NB4 (cell line): ENCODE results near the gene SYNE1.

ENCODE experiments used
- CTCF ChIP-seq: IDR thresholded peaks from one replicate; pipeline ENCODE4 v1.5.1; 2012; ENCODE audit warnings: low read depth, low read length
- POLR2A ChIP-seq: IDR thresholded peaks from 2 replicates; pipeline ENCODE4 v1.6.1; 2011; ENCODE audit warnings: mild to moderate bottlenecking; ENCODE audit not compliant: insufficient read length; ENCODE audit errors: extremely low read depth
- TF ChIP-seq, protein P1 (sequence below): IDR thresholded peaks from 2 replicates; pipeline ENCODE4 v1.6.1; 2011; ENCODE audit warnings: low read depth, low read length

DNA sequence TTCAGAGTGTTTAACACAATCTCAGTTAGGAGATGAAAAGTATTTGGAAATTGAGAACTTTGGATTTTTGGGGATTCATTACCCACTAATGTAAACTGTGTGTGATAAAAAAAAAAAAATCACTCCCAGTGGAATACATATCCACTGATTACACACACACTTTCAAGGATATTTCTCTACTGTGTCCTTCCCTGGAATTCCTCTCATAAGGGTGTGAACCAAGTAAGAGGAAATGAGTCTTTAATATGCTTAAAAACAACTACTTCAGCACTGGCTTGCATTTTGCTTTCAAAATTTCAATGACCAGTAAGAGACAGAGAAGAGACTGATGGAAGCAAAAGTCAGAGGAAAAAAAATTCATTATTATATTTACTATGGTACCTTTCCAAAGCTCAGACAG lies 36.1 kb upstream of the SYNE1 start:
- TF ChIP-seq, protein P1, sequence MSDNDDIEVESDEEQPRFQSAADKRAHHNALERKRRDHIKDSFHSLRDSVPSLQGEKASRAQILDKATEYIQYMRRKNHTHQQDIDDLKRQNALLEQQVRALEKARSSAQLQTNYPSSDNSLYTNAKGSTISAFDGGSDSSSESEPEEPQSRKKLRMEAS: no peak
- no peak for TF ChIP-seq CTCF
- no peak for TF ChIP-seq POLR2A
